ENCODE data around the gene CACNB1. TPM values are rescaled to one million over a fixed set of nuclear protein-coding genes. Genes with fewer than 3 reads are reported as not detected.
A peak's percentile ranks its signal among the peaks of the same experiment; 100 is the strongest.

The CACNB1 gene
- total RNA-seq, 4 donors from 2014 or later = 7.1 to 20.3 (median 15.0) TPM

- Histone ChIP-seq H3K4me3 (no peak overlapping the region), H3K4me1 (no peaks in the 10 kb centered on the region), H3K27me3 (no peaks in the 10 kb centered on the region), H3K9me3 (no peaks in the 10 kb centered on the region), H3K36me3 (peaks cover 0 to 96% (median 2%) of the 10 kb centered on the region in 3 donors), H3K27ac (no peak overlapping the region)
- DNase-seq (ENCODE audit: low spot score in 2 of 2) = no peak
- TF ChIP-seq CTCF (IDR thresholded peaks at IDR 0.05) (no peak), EP300 (IDR thresholded peaks at IDR 0.05) (no peak)
- 88 to 89% methylated on average over 10 of the region's 10 CpGs for WGBS, 2 donors
These were observed 13.7 kb downstream of the CACNB1 start for GRCh38 chr17:39183720-39184119.

GRCh38 chr17:39183045-39183444, 14.4 kb downstream of the CACNB1 start:
- Histone ChIP-seq H3K9me3 (no peaks in the 10 kb centered on the region), H3K4me1 (no peaks in the 10 kb centered on the region), H3K27ac (no peak overlapping the region), H3K36me3 (peaks cover 0 to 89% (median 0%) of the 10 kb centered on the region in 3 donors), H3K4me3 (no peak overlapping the region), H3K27me3 (no peaks in the 10 kb centered on the region)
- DNase-seq (ENCODE audit: low spot score in 2 of 2) = no peak
- TF ChIP-seq POLR2A (IDR thresholded peaks at IDR 0.05) = no peak
- WGBS, 2 donors = 93 to 94% methylated on average over 5 of the region's 5 CpGs

- Histone ChIP-seq H3K4me1 (no peaks in the 10 kb centered on the region), H3K9me3 (no peaks in the 10 kb centered on the region), H3K27me3 (no peaks in the 10 kb centered on the region), H3K36me3 (peaks cover 0 to 89% (median 0%) of the 10 kb centered on the region in 3 donors), H3K4me3 (no peak overlapping the region), H3K27ac (no peak overlapping the region)
- TF ChIP-seq CTCF (IDR thresholded peaks at IDR 0.05) = no peak
- TF ChIP-seq EP300 (IDR thresholded peaks at IDR 0.05) = no peak
- no peak for TF ChIP-seq POLR2A (IDR thresholded peaks at IDR 0.05)
- DNase-seq (ENCODE audit: low spot score in 2 of 2) = no peak
- 90 to 91% methylated on average over 5 of the region's 5 CpGs for WGBS, 2 donors
These were observed 16.2 kb downstream of the CACNB1 start for GRCh38 chr17:39181303-39181702.

- peaks cover 0 to 74% (median 0%) of the 10 kb centered on the region in 3 donors for H3K36me3 ChIP-seq
These were observed 18.9 kb downstream of the CACNB1 start for GRCh38 chr17:39178536-39178935.

GRCh38 chr17:39177256-39177655, 20.2 kb downstream of the CACNB1 start:
- 87% methylated on average over 8 to 12 of the region's 12 CpGs for WGBS, 2 donors

More at GRCh38 chr17:39178536-39178935, 18.9 kb downstream of the CACNB1 start:
- WGBS, 2 donors = 52 to 67% methylated on average over 4 of the region's 4 CpGs
- TF ChIP-seq EP300 (IDR thresholded peaks at IDR 0.05) (no peak), POLR2A (IDR thresholded peaks at IDR 0.05) (no peak), CTCF (IDR thresholded peaks at IDR 0.05) (no peak)
- Histone ChIP-seq H3K4me3 (no peak overlapping the region), H3K4me1 (peaks cover 0 to 12% (median 4%) of the 10 kb centered on the region in 4 donors), H3K9me3 (no peaks in the 10 kb centered on the region), H3K27ac (peak overlapping the region in 1 of 4 donors; percentile 1), H3K27me3 (no peaks in the 10 kb centered on the region)
- DNase-seq (ENCODE audit: low spot score in 2 of 2) = no peak

More at GRCh38 chr17:39177256-39177655, 20.2 kb downstream of the CACNB1 start:
- Histone ChIP-seq H3K9me3 (no peaks in the 10 kb centered on the region), H3K4me3 (no peak overlapping the region), H3K27ac (no peak overlapping the region), H3K4me1 (peaks cover 0 to 12% (median 4%) of the 10 kb centered on the region in 4 donors), H3K27me3 (no peaks in the 10 kb centered on the region), H3K36me3 (peaks cover 0 to 61% (median 0%) of the 10 kb centered on the region in 3 donors)
- no peak for DNase-seq (ENCODE audit: low spot score in 2 of 2)
- TF ChIP-seq POLR2A (IDR thresholded peaks at IDR 0.05) = no peak
- no peak for TF ChIP-seq EP300 (IDR thresholded peaks at IDR 0.05)
- TF ChIP-seq CTCF (IDR thresholded peaks at IDR 0.05) = no peak

Data from tibial nerve (tissue), 4 donors.